Stimulated activated CD8-positive, alpha-beta memory T cell treated with anti-CD3 and anti-CD28 coated beads, Interleukin-15, amount 100 ng/mL, for 1 hour (primary cell): ENCODE results near the gene EZH2.

Experiments
- DNase-seq: peaks from one replicate; pipeline ENCODE4 v3.0.0-alpha.2; 2020; ENCODE audit warnings: low read depth

The EZH2 gene

GRCh38 chr7:148884049-148884298, at the start of gene EZH2:
Gene EZH2, minus strand, starts transcription at chr7:148884291. Its CDS starts 36,993 bp downstream, at chr7:148847298.
- DNase-seq, result no peak

- no peak for DNase-seq
These were observed 47.4 kb upstream of the EZH2 start for GRCh38 chr7:148931470-148931869.

DNA sequence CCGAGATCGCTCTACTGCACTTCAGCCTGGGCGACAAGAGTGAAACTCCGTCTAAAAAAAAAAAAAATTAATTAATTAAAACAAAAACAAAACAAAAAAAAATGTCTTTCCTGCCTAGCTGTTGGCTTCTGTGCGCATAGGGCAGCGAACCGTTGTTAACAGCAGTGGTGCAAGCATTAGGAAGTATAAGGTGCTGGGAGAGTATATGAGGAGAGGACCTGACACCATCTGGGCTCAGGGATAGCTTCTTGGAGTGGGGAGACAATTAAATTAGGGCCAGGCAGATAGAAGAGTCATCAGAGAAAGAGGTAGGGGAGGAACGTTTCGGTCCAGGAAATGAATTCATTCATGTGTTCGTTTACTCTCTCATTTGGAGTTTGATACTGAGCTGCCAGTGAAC, 46.2 kb upstream of the EZH2 start:
- DNase-seq, result no peak

DNA sequence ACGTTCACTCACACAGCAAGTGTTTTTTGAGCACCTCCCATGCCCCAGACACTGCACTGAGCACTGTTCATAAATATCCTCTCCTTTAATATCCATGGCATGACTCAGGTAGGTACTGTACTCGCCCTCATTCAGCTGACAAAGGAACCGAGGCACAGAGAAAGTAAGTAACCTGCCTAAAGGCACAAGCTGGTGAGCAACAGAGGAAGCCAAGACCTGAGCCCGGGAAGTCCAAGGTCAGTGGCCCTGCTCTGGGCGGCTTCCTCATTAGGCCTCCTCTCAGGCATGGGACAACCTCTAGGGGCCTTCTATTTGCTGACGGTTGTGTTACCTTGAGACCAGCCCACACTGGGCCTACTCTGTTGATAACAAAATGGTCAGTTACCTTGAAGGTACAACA, 45.1 kb upstream of the EZH2 start:
- no peak for DNase-seq

DNA sequence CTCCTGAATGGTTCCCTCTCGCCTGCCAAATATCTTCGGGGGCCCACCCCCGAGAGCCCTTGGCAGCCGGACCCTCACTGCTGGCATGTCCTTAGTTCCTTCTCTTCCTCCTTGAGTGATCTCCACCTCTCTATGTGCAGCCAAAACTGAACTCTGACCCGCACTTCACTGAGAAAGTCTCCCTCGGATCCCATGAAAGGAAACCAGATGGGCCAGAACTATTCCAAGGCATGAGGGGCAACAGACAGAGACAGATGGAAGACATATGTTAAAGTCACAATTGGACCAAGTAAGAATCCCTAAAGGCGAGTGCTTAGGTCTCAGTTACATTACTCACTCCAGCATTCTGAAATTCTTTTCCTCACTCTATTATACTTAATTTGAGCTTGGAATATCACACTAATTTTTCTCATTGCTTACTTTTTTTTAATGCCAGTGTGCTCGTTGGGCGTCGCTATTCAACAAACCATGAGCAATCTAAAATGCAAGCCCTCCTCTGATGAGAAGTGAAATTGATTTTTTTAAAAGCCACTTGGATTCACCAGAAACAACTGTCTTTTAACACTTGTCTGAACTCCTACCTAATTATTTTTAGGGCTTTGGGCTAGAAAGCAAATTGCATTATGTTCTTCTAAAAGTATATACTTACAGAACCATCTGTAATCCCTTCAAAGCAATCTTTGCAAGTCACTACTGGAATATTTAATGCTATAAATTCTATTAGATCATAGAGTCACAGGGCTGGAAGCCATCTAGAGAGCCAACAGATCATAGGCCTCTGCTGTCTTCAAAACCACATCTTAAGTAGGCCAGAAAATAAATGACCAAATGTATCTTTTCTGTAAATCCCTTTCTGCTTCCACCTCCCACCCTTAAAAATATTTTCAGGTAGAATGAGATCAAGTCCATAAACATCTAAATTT, 43.3 kb upstream of the EZH2 start:
- no peak for DNase-seq

- no peak for DNase-seq
These were observed 41.7 kb upstream of the EZH2 start for GRCh38 chr7:148925836-148926235.

DNA sequence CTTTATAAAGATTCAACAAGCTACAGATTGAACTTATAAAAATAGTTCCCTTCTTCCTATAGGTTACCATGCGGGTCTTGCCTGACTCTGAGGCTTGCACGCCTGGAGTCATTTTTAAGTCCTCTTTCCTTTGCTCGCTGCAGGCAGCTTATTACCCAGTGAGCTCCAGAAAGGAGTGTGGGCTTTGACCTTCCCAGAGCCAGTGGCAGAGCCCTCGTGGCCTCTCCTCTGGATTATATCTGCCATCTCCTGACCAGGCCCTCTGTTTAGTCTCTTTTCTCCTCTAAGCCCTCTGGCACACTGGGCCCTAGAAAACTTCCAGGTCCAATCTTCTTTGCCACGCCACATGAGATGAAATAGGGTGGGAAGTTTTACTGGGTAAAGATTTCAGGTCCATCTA, 39.9 kb upstream of the EZH2 start:
- no peak for DNase-seq

DNA sequence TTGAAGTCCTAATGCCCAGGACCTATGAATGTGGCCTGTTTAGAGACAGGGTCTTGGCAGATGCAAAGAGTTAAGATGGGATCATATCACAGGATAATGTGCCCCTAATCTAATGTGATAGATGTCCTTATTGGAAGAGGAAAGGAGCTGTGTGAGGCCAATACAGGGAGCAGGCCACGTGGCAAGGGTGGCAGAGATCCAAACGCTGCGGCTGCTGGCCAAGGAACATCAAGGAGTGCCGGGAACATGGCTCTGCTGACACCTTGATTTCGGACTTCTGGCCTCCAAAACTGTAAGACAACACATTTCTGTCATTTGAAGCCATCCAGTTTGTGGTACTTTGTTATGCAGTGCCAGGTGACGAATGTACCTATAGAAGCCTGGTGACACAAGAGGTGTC, 37.7 kb upstream of the EZH2 start:
- DNase-seq, result no peak

DNA sequence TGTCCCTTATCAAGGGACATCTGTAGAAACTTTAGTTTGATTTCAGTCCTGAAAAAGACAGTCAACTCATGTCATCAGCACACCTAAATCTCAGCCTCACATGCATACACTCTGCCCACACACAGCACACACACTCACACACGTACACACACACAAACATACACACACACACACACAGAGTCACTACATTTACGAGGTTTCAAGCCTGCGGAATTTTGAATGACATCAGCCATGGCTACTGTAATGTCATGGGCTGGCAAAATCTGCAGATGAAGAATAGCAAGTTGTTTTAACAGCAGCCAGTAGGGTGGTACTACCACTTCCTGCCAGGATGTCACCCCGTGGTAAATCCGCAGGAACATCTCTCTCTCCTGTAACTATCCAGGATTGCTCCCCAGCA, 37.1 kb upstream of the EZH2 start:
- no peak for DNase-seq

DNA sequence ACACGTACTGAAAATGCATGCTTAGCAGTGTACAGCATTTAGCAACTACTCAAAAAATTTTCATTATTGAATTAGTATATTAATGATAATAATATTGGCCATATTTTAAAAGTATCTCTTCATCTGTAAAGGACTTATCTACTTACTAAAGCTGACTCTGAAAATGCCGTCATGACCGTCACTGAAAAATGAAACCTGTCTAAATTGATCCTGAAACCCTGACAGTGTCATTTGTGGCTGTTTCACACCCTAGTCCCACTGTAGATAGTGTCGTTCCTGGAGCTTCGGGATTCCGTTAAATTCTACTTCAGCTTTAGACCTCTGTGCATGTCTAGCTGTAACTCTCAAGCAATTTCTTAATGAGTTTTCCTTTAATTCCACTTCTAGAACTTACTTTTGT, 35.8 kb upstream of the EZH2 start:
- no peak for DNase-seq

DNA sequence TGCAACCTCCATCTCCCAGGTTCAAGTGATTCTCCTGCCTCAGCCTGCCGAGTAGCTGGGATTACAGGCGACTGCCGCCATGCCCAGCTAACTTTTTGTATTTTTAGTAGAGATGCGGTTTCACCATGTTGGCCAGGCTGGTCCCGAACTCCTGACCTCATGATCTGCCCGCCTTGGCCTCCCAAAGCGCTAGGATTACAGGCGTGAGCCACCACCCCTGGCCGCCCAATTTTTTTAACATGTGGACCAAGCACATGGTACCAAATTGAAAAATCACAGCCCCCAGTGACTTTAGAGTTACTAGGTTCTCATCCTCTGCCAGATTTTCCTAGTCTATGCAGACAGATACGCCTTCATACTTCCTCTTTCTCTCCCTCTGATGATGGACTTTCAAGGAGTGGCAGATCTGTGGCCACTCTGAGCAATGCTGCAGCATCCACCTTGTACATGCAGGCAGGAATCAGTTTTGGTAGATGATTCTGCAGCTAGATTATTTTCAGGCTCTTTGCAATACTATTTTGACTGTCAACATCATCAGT, 34.0 kb upstream of the EZH2 start:
- no peak for DNase-seq

DNA sequence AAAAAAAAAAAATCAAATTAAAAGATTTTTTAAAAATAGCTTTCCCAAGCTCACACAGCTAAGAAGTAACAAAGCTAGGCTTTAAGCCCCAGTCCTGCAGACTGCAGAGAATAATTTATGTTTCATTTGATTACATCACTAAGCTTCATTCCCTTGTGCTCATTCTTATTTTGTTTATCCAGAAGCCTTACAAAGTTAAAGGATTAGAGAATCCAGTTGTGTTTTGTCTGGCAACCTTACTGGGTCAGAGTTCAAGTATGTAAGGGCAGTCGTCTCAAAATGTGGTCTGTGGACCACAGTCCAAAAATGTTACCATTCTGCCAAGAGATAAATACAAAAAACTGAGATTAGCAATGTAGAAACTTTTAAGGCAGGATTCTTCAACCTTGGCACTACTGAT, 32.1 kb upstream of the EZH2 start:
- DNase-seq, result no peak

DNA sequence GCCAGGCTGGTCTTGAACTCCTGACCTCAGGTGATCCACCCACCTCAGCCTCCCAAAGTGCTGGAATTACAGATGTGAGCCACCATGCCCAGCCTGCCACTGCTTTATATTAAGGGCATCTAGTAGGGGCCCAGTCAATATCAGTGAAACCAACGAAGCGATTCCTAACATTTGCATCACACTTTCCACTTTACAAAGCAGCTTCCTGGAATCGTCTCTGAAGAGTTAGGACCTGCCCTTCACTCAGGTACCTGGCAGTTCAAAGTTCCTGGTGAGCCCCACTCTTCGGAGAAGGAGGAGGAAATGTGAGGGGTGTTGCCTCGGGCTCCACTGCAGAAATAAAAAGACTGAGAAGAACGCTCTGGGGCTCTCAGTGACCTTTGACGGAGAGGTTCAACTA, 31.1 kb upstream of the EZH2 start:
- DNase-seq, result no peak

DNA sequence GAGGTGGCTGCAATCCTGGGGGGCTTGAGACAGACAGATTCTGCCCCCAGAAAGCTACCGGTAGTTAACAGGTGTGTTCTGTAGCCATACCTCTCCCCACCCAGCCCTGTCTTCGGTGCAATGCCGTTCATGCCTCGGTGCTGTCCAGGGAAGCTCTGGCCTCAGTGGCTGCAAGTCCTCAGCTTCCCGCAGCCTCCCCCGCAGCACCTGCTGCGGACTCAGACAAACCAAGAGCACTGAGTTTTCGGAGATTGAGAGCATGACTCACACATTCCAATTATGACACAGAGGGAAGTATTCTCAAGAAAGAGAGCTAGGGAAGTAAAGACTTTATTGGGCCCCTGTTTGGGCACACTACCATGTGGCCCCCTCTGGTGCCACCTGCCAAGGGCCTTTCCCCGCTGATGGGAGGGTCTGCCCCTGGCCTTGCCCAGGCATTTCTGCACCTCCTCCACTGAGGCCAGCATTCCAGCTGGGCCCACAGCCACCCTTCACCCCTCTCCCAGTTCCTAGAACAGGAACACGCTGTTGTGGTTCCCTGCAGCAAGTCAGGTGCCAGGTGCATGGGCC, 30.2 kb upstream of the EZH2 start:
- no peak for DNase-seq

- DNase-seq, result no peak
These were observed 28.9 kb upstream of the EZH2 start for GRCh38 chr7:148912758-148913541.

- DNase-seq, result no peak
These were observed 28.1 kb upstream of the EZH2 start for GRCh38 chr7:148912151-148912550.

DNA sequence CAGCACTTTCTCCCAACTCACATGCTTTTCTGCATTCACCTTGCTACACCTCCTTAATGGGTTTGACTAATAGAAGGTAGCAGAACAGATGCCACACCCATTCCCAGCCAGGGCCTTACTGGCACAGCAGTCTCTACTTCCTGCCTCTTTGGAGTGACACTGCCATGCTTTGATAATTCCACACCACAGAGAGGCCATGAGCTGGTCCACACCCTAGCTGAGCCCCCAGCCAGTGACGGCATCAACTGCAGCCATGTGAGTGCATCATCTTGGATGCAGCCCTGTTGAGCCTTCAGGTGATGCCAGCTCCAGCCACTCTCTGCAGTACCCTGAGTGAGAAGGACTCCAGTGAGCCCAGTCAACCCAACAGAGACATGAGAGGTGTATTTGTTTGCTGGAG, 27.5 kb upstream of the EZH2 start:
- DNase-seq, result no peak

DNA sequence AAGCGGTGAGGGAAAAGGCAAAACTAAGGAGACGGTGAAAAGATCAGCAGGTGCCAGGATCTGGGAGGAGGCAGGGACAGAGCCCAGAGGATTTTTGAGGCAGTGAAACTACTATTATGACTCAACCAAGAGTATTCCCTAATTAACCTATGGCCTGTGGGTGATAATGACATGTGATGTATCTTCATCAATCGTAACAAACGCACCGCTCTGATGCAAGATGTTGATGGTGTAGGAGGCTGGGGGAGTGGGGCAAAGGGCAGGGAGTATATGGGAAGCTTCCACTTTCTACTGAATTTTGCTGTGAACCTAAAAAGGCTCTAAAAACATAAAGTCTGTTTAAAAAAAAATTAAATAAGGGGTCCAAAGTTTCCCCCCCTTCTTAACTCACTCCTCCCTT, 25.5 kb upstream of the EZH2 start:
- no peak for DNase-seq

- DNase-seq, result no peak
These were observed 22.8 kb upstream of the EZH2 start for GRCh38 chr7:148906707-148907498.

GRCh38 chr7:148905093-148905666, 21.1 kb upstream of the EZH2 start:
- DNase-seq, result no peak

DNA sequence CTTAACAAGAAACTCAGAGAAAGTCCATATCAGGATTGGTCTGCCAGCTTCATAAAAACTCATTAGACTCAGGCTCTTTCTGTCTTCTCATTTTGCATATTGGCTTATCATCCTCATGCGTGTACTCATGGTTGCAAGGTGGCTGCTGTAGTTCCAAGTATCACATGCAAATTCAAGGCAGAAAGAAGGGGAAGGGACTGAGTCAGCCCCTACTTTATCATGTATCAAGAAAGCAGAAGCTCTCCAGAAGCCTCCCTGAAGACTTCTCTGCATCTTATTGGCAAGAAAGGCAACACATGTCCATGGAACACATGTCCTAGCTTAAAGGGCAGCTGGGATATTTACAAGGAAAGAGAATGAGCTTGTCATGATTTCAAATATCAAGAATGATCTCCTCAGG, 19.4 kb upstream of the EZH2 start:
- DNase-seq, result no peak

GRCh38 chr7:148901178-148901577, 17.1 kb upstream of the EZH2 start:
- no peak for DNase-seq
